ENCODE measurements around the gene SFTPD. TPM values are rescaled to one million over a fixed set of nuclear protein-coding genes. Genes with fewer than 3 reads are reported as not detected.
"Not testable (repeated sequence)": the region's sequence is repeated elsewhere in the genome, so short reads cannot be mapped to it uniquely, and the experiment has no call there.

The SFTPD gene
- total RNA-seq, 4 donors from 2014 or later = not detected

DNA sequence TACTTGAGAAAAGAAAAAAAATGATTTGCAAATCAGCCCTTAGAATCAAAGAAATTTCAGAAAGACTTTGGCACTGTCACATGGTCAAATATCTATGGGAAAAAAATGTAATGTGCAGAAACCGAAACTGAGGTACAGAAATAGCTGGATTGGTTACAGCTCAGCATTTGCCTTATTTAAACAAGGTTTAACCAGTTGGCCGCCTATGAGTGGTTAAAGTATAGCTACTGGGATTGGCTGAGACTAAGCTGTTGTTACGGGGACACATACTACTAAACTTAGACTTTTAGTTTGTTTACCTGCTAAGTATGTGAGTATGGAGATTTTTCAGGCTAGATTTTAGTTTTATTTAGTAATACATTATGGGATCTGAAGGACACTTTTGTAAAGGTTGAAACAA is 38.6 kb downstream of the SFTPD start:
- TF ChIP-seq POLR2A (IDR thresholded peaks at IDR 0.05) (no peak), POLR2AphosphoS5 (IDR thresholded peaks at IDR 0.05) (no peak), EP300 (IDR thresholded peaks at IDR 0.05; ENCODE audit: low read depth) (no peak)
- TF ChIP-seq, protein P1, sequence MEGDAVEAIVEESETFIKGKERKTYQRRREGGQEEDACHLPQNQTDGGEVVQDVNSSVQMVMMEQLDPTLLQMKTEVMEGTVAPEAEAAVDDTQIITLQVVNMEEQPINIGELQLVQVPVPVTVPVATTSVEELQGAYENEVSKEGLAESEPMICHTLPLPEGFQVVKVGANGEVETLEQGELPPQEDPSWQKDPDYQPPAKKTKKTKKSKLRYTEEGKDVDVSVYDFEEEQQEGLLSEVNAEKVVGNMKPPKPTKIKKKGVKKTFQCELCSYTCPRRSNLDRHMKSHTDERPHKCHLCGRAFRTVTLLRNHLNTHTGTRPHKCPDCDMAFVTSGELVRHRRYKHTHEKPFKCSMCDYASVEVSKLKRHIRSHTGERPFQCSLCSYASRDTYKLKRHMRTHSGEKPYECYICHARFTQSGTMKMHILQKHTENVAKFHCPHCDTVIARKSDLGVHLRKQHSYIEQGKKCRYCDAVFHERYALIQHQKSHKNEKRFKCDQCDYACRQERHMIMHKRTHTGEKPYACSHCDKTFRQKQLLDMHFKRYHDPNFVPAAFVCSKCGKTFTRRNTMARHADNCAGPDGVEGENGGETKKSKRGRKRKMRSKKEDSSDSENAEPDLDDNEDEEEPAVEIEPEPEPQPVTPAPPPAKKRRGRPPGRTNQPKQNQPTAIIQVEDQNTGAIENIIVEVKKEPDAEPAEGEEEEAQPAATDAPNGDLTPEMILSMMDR (IDR thresholded peaks at IDR 0.05) = no peak
- Histone ChIP-seq H3K27ac (no peak overlapping the region), H3K36me3 (no peaks in the 10 kb centered on the region), H3K27me3 (peaks cover 39% of the 10 kb centered on the region), H3K9me3 (no peaks in the 10 kb centered on the region), H3K4me3 (no peak overlapping the region), H3K4me1 (no peaks in the 10 kb centered on the region)
- WGBS, 2 donors (ENCODE audit: low coverage in 1 of 2) = 44 to 56% methylated on average over 3 of the region's 3 CpGs
- no peak for DNase-seq
- in situ Hi-C loops (cut with MboI; ENCODE audit: low pct_ligation_motif_present in 1 of 4, low pct_unique_long_range_greater_than_20kb in 1 of 4, low sequenced_read_pairs in 3 of 4) = no loop called here
- intact Hi-C loops (cut with DNase I; ENCODE audit: low total_unique reads) = no loop called here

DNA sequence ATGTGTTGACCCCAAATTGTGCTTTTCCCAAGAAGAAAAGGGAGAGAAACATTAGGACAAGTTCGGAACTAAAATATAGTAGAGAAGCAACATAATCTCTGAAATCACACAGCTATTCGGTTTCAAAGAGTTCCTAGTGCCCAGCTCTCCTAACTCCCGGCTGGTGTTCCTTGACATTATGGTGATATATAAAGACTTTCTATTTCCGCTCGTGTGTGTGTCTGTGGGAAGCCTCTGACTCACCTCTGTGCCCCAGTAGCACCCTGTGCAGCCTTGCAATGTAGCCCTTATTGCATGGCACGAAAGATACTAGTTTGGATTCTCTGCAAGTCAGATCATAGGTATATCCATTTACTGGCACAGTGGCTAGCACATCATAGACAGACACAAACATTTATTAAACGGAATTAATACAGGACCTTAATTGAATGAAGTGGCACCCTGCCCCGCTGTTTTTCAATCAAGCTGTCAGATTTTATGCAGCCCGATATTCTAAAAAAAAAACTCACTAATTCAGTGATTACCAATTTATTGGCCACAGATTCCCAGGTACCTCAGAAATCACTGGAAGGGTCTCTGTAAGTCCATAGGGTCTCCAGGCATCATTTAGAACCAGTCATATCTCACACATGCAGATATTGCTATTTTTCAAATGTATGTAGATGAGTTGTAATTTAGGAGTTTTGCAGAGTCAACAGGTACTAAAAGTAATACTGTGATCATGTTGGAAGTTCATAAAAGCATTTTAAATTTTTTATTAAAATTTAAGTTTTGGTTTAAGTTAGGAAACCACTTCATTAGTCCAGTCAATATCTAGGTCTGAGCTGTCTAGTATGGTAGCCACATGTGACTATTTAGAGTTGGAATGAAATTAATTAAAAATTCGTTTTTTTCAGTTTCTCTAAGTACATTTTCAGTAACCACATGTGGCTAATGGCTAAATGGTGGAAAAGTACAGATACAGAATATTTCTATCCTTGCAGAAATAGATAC is 43.3 kb downstream of the SFTPD start:
- no peak for DNase-seq
- TF ChIP-seq POLR2AphosphoS5 (IDR thresholded peaks at IDR 0.05) (no peak), EP300 (IDR thresholded peaks at IDR 0.05; ENCODE audit: low read depth) (no peak), POLR2A (IDR thresholded peaks at IDR 0.05) (no peak)
- TF ChIP-seq, protein P1 (IDR thresholded peaks at IDR 0.05) = no peak
- Histone ChIP-seq H3K4me3 (peak overlapping the region; percentile 38 to 65 (median 55)), H3K36me3 (no peaks in the 10 kb centered on the region), H3K4me1 (peaks cover 0 to 13% (median 8%) of the 10 kb centered on the region in 4 donors), H3K9me3 (no peaks in the 10 kb centered on the region), H3K27me3 (peaks cover 52% of the 10 kb centered on the region), H3K27ac (peak overlapping the region; percentile 66 to 83 (median 68))
- in situ Hi-C loops (cut with MboI; ENCODE audit: low pct_ligation_motif_present in 1 of 4, low pct_unique_long_range_greater_than_20kb in 1 of 4, low sequenced_read_pairs in 3 of 4) (no loop called here), intact Hi-C loops (cut with DNase I; ENCODE audit: low total_unique reads) (no loop called here)
- WGBS, 2 donors (ENCODE audit: low coverage in 1 of 2) = 25 to 46% methylated on average over 5 to 10 of the region's 10 CpGs

DNA sequence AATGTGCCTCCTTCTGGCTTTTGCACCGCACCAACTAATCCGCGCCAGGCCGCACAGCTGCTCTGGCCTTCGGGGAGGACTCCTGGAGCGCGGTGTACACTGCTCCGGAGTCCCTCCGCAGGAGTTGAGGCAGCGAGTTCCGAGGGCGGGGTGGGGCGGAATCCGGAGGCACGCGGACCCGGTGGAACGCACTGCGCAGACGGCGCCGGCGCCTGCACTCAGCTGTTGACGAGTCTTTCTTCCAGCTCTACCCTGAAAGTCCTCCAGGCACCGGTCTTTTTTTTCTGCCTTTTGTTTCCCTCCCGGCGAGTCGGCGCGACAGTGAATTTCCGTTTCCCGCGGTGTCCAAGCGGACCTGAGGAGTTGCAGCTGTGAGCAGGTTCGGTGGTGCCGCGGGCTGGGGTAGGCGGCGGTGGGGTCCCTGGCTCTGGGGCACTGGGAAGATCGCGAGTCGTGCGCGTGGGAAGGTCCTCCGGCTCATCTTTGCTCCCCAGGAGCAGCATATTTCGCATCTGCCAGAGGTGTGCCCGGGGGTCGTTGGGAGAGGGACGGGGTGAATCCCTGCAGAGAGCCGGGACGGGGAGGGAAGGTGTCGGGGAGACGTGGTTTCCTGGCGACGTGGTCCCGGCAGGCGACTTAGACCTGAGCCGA is 44.1 kb downstream of the SFTPD start:
- 1% methylated on average over 58 of the region's 58 CpGs; no CpG with 5 or more reads in 1 of the 2 donors for WGBS, 2 donors (ENCODE audit: low coverage in 1 of 2)
- Histone ChIP-seq H3K9me3 (no peaks in the 10 kb centered on the region), H3K27ac (peak overlapping the region; percentile 66 to 83 (median 68)), H3K4me3 (peak overlapping the region; percentile 38 to 65 (median 55)), H3K4me1 (peaks cover 0 to 13% (median 8%) of the 10 kb centered on the region in 4 donors), H3K36me3 (no peaks in the 10 kb centered on the region), H3K27me3 (peaks cover 50% of the 10 kb centered on the region)
- TF ChIP-seq EP300 (IDR thresholded peaks at IDR 0.05; ENCODE audit: low read depth) (no peak), POLR2A (IDR thresholded peaks at IDR 0.05) (no peak), POLR2AphosphoS5 (IDR thresholded peaks at IDR 0.05) (peak in 1 of 3 donors; percentile 23)
- TF ChIP-seq, protein P1 (IDR thresholded peaks at IDR 0.05) = no peak
- intact Hi-C loops (cut with DNase I; ENCODE audit: low total_unique reads) = no loop called here
- in situ Hi-C loops (cut with MboI; ENCODE audit: low pct_ligation_motif_present in 1 of 4, low pct_unique_long_range_greater_than_20kb in 1 of 4, low sequenced_read_pairs in 3 of 4) = no loop called here
- peak; percentile 62 for DNase-seq

DNA sequence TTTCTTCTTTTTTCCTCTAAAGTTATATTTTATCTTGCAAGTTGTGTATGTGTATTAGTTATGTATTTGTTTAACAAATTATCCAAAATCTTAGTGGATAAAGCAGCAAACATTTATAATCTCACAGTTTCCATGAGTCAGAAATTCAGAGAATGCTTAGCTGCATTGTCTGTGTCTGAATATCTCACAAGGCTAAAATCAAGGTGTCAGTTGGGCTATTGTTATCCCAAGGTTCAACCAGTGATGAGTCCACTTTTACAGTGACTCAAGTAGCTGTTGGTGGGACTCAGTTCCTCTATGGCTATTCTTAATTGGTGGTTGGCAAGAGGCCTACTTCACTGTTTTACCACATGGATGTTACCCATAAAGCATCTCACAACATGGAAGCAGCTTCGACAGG is 47.3 kb downstream of the SFTPD start:
- WGBS, 2 donors (ENCODE audit: low coverage in 1 of 2) = 60 to 64% methylated on average over 1 of the region's 1 CpG
- Histone ChIP-seq H3K4me1 (peaks cover 0 to 13% (median 8%) of the 10 kb centered on the region in 4 donors), H3K27me3 (peaks cover 38% of the 10 kb centered on the region)
- intact Hi-C loops (cut with DNase I; ENCODE audit: low total_unique reads); H3K9me3 ChIP-seq; in situ Hi-C loops (cut with MboI; ENCODE audit: low pct_ligation_motif_present in 1 of 4, low pct_unique_long_range_greater_than_20kb in 1 of 4, low sequenced_read_pairs in 3 of 4); H3K4me3 ChIP-seq; H3K27ac ChIP-seq; H3K36me3 ChIP-seq; DNase-seq: not testable (repeated sequence)
